NCI-H128 (cell line): ENCODE results near the gene CIT.
A peak's percentile ranks its signal among the peaks of the same experiment; 100 is the strongest.

Experiments used
- DNase-seq: peaks from one replicate; lab custom pipeline; 2025; ENCODE audit not compliant: unreplicated experiment; lab: John Stamatoyannopoulos, UW

CIT gene

GRCh38 chr12:119682639-119683252, 194.4 kb downstream of the CIT start:
- no peak for DNase-seq

GRCh38 chr12:119681728-119682638, 195.1 kb downstream of the CIT start:
- DNase-seq, result no peak

GRCh38 chr12:119681111-119681510, 196.0 kb downstream of the CIT start:
- DNase-seq, result no peak

GRCh38 chr12:119679490-119679889, 197.6 kb downstream of the CIT start:
- DNase-seq, result no peak

- DNase-seq, result peak; percentile 45
These were observed 198.0 kb downstream of the CIT start for GRCh38 chr12:119679081-119679480.

GRCh38 chr12:119678459-119678858, 198.7 kb downstream of the CIT start:
- DNase-seq, result no peak

GRCh38 chr12:119676573-119676972, 200.5 kb downstream of the CIT start:
- no peak for DNase-seq

- DNase-seq, result no peak
These were observed 201.1 kb downstream of the CIT start for GRCh38 chr12:119676022-119676421.

GRCh38 chr12:119674560-119674959, 202.6 kb downstream of the CIT start:
- no peak for DNase-seq

GRCh38 chr12:119673634-119674033, 203.5 kb downstream of the CIT start:
- DNase-seq, result no peak

GRCh38 chr12:119672194-119672593, 204.9 kb downstream of the CIT start:
- no peak for DNase-seq

- DNase-seq, result no peak
These were observed 206.1 kb downstream of the CIT start for GRCh38 chr12:119671070-119671469.

- no peak for DNase-seq
These were observed 207.2 kb downstream of the CIT start for GRCh38 chr12:119669744-119670472.

GRCh38 chr12:119668324-119668841, 208.7 kb downstream of the CIT start:
- no peak for DNase-seq

GRCh38 chr12:119667577-119668323, 209.4 kb downstream of the CIT start, which contains the start of gene PRKAB1:
TSS of gene PRKAB1 (plus strand) at chr12:119668133. CDS start at chr12:119668245, 112 bp downstream.
- DNase-seq, result peak; percentile 96

- no peak for DNase-seq
These were observed 210.1 kb downstream of the CIT start for GRCh38 chr12:119666900-119667576.

- no peak for DNase-seq
These were observed 210.8 kb downstream of the CIT start for GRCh38 chr12:119666226-119666795.

GRCh38 chr12:119665164-119665929, 211.8 kb downstream of the CIT start:
- DNase-seq, result no peak

- no peak for DNase-seq
These were observed 212.5 kb downstream of the CIT start for GRCh38 chr12:119664642-119665041.
